ENCODE results near the gene RGS13. TPM values are rescaled to one million over a fixed set of nuclear protein-coding genes. Genes with fewer than 3 reads are reported as not detected.

The RGS13 gene
- total RNA-seq, 3 donors from 2014 or later: 0.43 to 1.3 (median 0.96) TPM

DNA sequence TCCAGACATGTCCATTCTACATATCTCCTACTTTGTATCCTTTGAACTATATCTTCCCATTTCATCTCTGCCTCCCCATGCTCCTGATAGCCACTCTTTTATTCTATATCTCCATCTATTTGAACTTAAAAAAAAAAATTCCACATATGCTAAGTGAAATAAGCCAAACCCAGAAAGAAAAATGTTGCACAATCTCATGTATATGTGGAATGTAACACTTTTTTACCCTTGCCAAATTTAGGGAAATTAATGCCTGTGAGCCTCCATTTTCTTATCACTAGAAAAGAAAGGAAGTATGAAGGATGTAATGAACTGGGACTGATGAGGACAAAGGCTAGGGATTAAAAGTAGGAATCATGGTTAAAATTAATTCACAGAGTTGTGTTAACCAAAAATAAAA is 53.5 kb downstream of the RGS13 start:
- intact Hi-C loops (cut with DNase I, micrococcal nuclease): no loop called here
- H3K36me3 ChIP-seq (ENCODE audit: low read depth): no peaks in the 10 kb centered on the region
- H3K4me3 ChIP-seq: no peak overlapping the region
- H3K9me3 ChIP-seq: no peaks in the 10 kb centered on the region
- no peak for TF ChIP-seq CTCF (IDR thresholded peaks at IDR 0.05)
- ATAC-seq (no peak), DNase-seq (no peak)
- no peaks in the 10 kb centered on the region for H3K4me1 ChIP-seq (ENCODE audit: low read depth)

GRCh38 chr1:192691041-192691440 is 55.1 kb downstream of the RGS13 start:
- no peak for ATAC-seq
- TF ChIP-seq CTCF (IDR thresholded peaks at IDR 0.05): no peak
- no peak overlapping the region for H3K4me3 ChIP-seq
- no peaks in the 10 kb centered on the region for H3K36me3 ChIP-seq (ENCODE audit: low read depth)
- H3K4me1 ChIP-seq (ENCODE audit: low read depth): no peaks in the 10 kb centered on the region
- DNase-seq: no peak
- intact Hi-C loops (cut with DNase I, micrococcal nuclease): no loop called here
- no peaks in the 10 kb centered on the region for H3K9me3 ChIP-seq

GRCh38 chr1:192696082-192696481 is 60.1 kb downstream of the RGS13 start:
- no peak for ATAC-seq
- intact Hi-C loops (cut with DNase I, micrococcal nuclease): no loop called here
- no peaks in the 10 kb centered on the region for H3K36me3 ChIP-seq (ENCODE audit: low read depth)
- no peak for TF ChIP-seq CTCF (IDR thresholded peaks at IDR 0.05)
- DNase-seq: no peak
- H3K9me3 ChIP-seq: no peaks in the 10 kb centered on the region
- H3K4me3 ChIP-seq: no peak overlapping the region
- no peaks in the 10 kb centered on the region for H3K4me1 ChIP-seq (ENCODE audit: low read depth)

- Histone ChIP-seq H3K9me3 (no peaks in the 10 kb centered on the region), H3K4me3 (no peak overlapping the region), H3K36me3 (ENCODE audit: low read depth) (no peaks in the 10 kb centered on the region), H3K4me1 (ENCODE audit: low read depth) (no peaks in the 10 kb centered on the region)
- no peak for TF ChIP-seq CTCF (IDR thresholded peaks at IDR 0.05)
- no peak for DNase-seq
- no peak for ATAC-seq
- intact Hi-C loops (cut with DNase I, micrococcal nuclease): no loop called here
These were observed 61.8 kb downstream of the RGS13 start for GRCh38 chr1:192697771-192698170.

DNA sequence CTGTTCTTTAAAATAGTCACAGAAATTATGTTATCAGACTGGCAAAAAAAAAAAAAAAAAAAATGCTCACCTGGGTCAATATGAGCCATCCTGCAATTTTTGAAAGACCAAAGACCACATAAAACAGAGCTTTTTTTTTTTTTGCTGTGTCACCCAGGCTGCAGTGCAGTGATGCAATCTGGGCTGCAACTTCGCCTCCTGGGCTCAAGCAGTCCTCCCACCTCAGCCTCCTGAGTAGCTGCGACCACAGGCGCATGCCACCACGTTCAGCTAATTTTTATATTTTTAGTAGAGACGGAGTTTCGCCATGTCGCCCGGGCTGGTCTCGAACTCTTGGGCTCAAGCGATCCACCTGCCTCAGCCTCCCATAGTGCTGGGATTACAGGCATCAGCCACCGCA is 62.8 kb downstream of the RGS13 start:
- DNase-seq (no peak), ATAC-seq (no peak)
- Histone ChIP-seq H3K4me3 (no peak overlapping the region), H3K9me3 (no peaks in the 10 kb centered on the region), H3K4me1 (ENCODE audit: low read depth) (no peaks in the 10 kb centered on the region), H3K36me3 (ENCODE audit: low read depth) (no peaks in the 10 kb centered on the region)
- intact Hi-C loops (cut with DNase I, micrococcal nuclease): no loop called here
- TF ChIP-seq CTCF (IDR thresholded peaks at IDR 0.05): no peak

DNA sequence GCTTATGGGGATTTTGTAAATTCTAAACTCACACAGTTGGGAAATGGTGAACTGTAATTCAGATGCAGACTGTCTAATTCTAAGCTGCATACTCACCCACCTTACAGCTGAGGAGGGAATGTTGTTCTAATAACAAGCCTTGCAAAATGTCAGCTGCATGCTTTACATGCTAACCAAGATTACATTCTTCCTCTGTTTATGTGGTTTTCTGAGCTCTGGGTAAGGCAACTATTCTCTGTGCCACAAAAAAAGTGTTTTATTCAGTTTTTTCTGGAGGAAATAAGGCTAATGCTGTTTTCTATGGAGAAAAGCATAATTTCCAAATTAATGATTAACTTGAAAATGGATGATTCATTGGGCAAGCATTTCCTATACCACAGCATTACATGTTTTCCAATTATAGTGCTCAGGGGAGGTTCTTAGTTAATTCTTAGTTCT is 64.9 kb downstream of the RGS13 start:
- DNase-seq (no peak), ATAC-seq (no peak)
- no peaks in the 10 kb centered on the region for H3K36me3 ChIP-seq (ENCODE audit: low read depth)
- H3K4me1 ChIP-seq (ENCODE audit: low read depth): no peaks in the 10 kb centered on the region
- H3K9me3 ChIP-seq: no peaks in the 10 kb centered on the region
- intact Hi-C loops (cut with DNase I, micrococcal nuclease): no loop called here
- no peak for TF ChIP-seq CTCF (IDR thresholded peaks at IDR 0.05)
- no peak overlapping the region for H3K4me3 ChIP-seq

Measured in mucosa of descending colon (tissue), 3 donors.